ENCODE results near the gene CACNG4.

Gene CACNG4

DNA sequence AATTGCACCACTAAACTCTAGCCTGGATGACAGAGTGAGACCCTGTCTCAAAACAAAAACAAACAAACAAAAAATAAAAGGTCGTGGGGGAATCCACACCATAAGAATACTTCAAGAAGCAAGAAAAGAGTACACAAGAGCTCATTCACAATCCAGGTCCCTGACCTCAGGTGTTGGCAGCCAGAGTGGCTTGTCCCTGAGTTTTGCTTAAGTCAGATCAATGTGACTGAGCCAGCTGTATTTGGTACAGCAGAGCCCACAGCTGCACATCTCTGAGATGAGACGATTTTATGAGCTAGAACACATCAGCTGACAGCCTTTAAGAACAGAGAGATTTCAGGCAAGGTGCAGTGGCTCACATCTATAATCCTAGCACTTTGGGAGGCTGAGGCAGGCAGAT is 102.2 kb downstream of the CACNG4 start:
- no peak for DNase-seq (ENCODE audit: low read depth)

DNA sequence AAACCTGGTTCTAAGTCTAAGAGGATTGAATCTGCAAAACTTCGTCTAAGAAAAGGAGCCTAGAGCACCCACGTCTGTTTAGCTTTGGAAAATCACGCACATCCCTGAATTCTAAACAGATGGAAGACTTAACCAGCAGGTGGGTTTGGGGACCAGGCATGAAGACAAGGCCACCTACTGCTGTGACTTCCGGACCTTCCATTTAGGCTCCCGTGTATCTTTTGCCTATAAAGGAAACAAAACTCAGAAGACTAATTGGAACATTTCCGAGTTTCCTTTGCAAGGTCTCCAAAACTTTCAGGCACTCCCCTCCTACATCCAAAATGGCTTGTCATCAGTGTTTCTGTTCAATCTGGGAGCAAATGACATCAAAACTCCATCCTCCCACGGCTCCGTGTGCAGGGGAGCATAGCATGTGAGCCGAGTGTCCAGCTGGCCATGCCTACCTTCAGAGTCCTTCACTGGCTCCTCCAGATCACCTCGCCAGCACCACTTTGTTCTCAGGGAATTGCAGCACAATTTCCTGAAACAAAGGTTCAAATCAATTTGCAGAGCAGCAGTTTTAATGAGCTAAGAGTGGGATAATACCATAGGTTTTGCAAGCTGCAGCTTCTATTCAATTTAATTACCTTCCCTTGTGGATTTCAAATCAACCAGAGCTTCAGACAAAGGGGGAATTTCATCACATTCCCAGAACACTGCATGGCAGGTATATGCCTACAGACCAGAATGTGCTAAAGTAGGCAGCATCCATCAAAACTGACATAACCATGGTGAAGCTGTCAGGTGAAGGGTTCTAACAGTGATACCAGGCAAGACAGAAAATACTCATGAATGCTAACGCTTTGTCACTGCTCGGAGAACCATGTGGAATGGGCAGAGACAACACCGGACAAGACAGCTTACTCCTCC is 103.3 kb downstream of the CACNG4 start:
- DNase-seq (ENCODE audit: low read depth): no peak

DNA sequence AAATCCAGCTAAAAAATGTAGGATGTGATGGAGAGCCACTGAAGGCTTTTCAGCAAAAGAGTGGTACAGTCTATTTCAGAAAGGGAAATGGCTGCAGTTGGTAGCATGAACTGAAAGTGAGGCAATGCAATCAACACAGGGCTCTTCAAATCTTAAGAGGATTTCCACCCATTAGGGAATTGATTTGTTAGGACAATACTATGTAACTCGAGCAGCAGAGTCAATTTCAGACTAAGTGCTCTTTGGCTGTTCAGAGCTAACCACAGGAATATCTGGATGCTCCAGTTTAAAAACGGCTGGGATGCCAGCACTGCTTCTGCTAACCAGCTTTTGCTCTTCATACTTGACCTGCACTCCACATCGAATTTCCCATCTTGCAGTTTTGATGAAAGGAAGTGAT is 104.5 kb downstream of the CACNG4 start:
- no peak for DNase-seq (ENCODE audit: low read depth)

DNA sequence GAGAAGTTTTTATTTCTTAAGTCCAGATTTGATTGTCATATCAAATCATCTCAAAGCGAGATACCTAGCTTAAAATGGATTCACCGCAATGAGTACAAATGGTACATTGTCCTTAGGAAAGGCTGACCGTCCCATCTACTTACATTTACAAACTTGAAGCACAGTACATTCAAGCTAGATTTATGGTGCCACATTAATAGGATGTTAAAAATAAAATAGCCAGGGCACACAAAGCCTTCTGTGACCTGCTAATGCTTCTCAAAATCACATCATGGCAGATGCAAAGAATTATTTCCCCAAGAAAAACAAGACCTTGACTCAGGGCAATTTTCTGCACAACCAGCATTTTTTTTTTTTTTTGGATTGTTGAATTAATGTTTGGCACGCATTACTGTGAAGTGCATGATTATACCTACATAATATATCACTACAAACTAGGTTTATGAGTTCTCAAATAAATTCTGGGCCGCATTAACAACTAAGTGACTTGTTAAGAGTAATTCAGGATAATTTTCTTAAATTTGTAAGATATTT is 105.2 kb downstream of the CACNG4 start:
- no peak for DNase-seq (ENCODE audit: low read depth)

DNA sequence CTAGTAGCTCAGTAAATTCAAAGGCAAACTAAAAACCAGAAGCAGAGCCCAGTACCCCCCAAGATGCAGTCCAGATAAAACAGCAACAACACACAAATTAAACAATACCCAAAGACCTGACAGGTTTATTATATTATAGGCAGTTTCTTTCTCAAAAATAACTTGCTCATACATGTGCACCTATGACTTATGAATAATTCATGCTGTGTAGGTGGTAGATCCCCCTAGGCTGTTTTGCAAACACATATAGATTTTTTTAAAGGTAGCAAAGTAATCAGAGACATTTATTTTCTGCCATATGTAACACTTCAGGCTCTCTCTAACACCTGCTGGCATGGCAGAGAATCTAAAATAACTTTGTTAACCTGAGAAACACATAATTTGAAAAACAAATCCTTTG is 107.1 kb downstream of the CACNG4 start:
- DNase-seq (ENCODE audit: low read depth): no peak

DNA sequence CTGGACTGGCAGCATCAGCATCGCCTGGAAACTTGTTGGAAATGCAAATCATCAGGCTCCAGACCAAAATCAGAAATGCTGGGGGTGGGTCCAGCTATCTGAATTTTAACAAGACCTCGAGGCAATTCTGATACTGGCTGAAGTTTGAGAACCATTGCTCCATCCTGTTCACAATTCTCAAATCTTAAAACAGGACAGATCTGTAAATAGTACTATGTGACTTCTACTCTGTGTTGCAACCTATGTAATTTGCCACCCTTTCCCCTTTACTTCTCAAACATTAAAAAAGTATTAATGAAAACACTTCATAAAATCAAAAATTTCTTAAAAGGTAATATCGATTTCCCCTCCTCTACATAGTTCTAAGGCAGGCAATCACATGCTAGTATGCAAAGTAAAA is 108.4 kb downstream of the CACNG4 start:
- no peak for DNase-seq (ENCODE audit: low read depth)

DNA sequence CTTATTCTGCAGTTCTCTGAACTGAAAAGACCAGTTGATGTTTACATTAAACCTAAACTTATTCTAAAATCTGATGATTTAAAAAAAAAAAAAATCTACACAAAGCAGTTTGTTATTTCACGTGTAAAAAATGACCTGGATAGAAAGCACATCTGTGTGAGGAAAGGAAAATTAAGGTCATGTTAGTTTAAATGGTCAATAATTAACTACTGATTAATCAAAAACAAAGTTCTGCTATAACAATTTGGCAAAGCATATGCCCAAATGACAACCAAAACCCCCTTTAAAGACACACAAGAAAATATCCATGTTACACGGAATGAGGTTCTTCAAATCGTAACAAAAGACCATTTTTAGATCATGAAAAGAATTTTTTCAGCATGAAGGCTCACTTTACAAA is 110.3 kb downstream of the CACNG4 start:
- DNase-seq (ENCODE audit: low read depth): no peak

DNA sequence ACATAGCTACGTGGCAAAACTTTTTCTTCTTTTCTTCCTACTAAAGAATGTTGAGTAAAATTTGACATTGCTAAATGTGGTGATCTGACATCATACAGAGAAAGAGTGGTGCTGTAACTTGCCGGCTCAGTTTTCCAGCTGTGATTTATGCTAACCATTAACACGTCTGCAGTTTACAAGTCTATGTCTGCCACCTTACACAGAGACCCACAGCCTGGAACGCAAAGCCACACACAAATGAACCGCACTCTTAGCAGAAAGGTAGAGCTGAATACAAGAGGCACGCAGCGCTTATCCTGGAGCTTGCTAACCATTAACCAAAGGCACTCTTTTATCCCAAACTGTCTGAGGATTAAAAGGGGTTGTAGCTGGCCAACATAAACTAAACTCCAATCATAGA is 111.8 kb downstream of the CACNG4 start:
- DNase-seq (ENCODE audit: low read depth): no peak

DNA sequence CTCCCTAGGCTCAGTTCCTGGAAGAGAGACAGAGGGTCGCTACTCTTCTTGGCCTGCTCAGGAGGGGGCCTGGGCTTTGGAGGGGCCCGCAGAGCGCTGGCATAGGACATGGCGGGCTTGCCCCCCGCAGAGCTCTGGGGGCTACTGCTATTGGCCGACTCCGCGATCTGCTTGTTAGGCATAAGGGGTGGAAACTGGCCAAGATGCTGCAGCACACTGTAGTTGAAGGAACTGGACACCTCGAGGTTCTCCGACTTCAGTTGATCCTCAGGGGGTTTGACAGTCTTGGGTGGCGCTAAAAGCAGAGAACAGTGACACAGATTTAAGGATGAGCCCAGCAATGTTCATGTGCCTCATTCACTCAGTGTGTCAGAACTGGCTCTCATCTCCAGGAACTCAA is 113.8 kb downstream of the CACNG4 start:
- no peak for DNase-seq (ENCODE audit: low read depth)

DNA sequence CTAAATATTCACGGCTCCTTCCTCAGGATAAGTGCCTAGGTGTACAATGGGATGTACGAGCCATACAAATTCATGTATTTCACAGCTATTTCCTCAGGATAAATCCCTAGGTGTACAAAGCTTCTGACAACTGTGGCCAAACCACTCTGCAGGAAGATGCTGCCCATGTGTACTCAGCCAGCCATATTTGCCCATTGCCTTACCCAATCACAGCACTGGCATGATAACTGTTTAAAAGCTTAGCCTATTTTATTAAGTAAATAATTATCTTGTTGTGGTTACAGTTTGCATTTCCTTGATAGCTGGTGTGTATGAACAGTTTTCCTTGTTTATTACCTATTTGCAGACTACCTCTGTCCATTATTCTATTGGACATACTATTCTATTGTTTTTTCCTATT is 115.0 kb downstream of the CACNG4 start:
- DNase-seq (ENCODE audit: low read depth): no peak

DNA sequence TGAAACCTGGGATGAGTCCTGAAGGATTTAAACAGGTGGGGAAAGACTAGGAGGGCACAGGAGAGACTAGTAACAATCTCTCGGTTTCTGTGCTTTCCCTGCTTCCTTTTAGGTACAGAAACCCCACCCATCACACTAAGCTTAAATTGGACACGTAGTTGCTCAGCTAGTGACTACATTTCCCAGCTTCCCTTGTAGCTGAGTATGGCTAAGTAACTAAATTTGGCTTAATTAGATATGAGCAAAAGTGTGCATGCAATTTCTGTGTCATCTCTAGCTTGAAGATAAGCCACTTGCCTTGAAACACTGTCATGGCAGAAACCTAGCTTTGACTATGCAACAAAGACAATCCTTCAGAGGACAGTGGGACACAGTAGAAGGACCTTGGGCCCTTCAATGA is 116.3 kb downstream of the CACNG4 start:
- no peak for DNase-seq (ENCODE audit: low read depth)

DNA sequence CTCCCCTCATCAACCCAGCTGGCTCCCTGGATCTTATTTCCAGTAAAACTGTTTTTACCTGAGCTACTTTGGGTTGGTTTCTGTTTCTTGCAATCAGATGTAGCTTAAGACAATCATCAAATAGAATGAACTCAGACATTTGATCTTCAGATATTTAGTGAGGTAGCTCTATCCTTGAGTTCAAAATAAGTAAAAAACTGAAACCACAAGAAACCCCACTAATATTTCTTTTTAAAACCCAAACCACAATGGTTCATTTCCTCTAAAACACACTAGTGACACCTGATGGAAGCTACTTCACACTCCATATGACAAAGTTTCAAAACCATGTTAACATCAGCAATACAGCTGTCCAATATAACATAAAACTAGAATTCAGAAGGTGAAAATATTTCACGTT is 117.6 kb downstream of the CACNG4 start:
- DNase-seq (ENCODE audit: low read depth): no peak

All from activated T-cell treated with anti-CD3 and anti-CD28 coated beads for 48 hours (primary cell).